Heart left ventricle (tissue), 16 donors: ENCODE measurements around the gene CFAP73. TPM values are rescaled to one million over a fixed set of nuclear protein-coding genes. Genes with fewer than 3 reads are reported as not detected.
A peak's percentile ranks its signal among the peaks of the same experiment; 100 is the strongest.

ENCODE experiments used
- ATAC-seq, 4 donors: fragments of 200-7000 bp; cut with Tn5 transposase; one replicate each; pipeline ENCODE4 v1.9.1; 2020 to 2022; ENCODE audit warnings: moderate library complexity in 4 of 4, mild to moderate bottlenecking in 3 of 4, moderate number of reproducible peaks in 1 of 4
- DNase-seq, 5 donors: peaks; one replicate each; pipeline ENCODE4 v3.0.0-alpha.2; 2020
- H3K27ac ChIP-seq, 12 donors: fragments of 200-600 bp; sonication (generic) in 4 of 12; one replicate each; pipeline versions ENCODE4 v1.5.0 to v1.8.0; 2016 to 2022; ENCODE audit warnings: mild to moderate bottlenecking in 2 of 12
- H3K27me3 ChIP-seq, 9 donors: fragments of 200-600 bp; sonication (generic) in 2 of 9; one replicate each; pipeline versions ENCODE4 v1.5.1 to v1.8.0; 2016 to 2022; ENCODE audit warnings: mild to moderate bottlenecking in 3 of 9
- H3K36me3 ChIP-seq, 9 donors: fragments of 200-600 bp; sonication (generic) in 2 of 9; one replicate each; pipeline versions ENCODE4 v1.5.0 to v1.8.0; 2018 to 2022; ENCODE audit warnings: mild to moderate bottlenecking in 2 of 9
- H3K4me1 ChIP-seq, 12 donors: fragments of 200-600 bp; sonication (generic) in 4 of 12; one replicate each; pipeline versions ENCODE4 v1.5.0 to v1.8.0; 2016 to 2022; ENCODE audit warnings: mild to moderate bottlenecking in 3 of 12
- H3K4me3 ChIP-seq, 12 donors: fragments of 200-600 bp; sonication (generic) in 4 of 12; one replicate each; pipeline versions ENCODE4 v1.5.0 to v1.8.0; 2017 to 2022; ENCODE audit warnings: mild to moderate bottlenecking in 9 of 12, moderate library complexity in 4 of 12
- H3K9me3 ChIP-seq, 12 donors: fragments of 200-600 bp; sonication (generic) in 4 of 12; one replicate each; pipeline versions ENCODE4 v1.5.0 to v1.8.0; 2016 to 2022; ENCODE audit warnings: mild to moderate bottlenecking in 1 of 12
- POLR2A ChIP-seq, 2 donors: fragments of 450-650 bp; IDR thresholded peaks; one replicate each; pipeline ENCODE4 v1.6.1; 2017; ENCODE audit warnings: antibody characterized with exemption in 2 of 2, mild to moderate bottlenecking in 2 of 2, moderate library complexity in 2 of 2
- WGBS, 4 donors: extraction: QIAGEN DNeasy Blood & Tissue Kit in 2 of 4; methylation state at CpG; one replicate each; pipeline versions ENCODE4 v1.1.5 to v1.1.7; 2013 to 2018; 5-methylcytosine and 5-hydroxymethylcytosine counted together
- intact Hi-C, 10 donors: fragments of 100-400 bp; cut with DNase I; formaldehyde crosslinking; loops; one replicate each; pipeline versions ENCODE4 v1.11.1 to v1.14.2; 2022
- polyA plus RNA-seq, 2 donors: library from polyadenylated mRNA; stranded (reverse); fragments of 200-250 nt; gene quantifications; one replicate each; pipeline ENCODE4 v1.2.3, GENCODE V29; 2013
- total RNA-seq, 9 donors: library from RNA; depleted of rRNA in 2 of 9; stranded (reverse); fragments of >200 nt in 2 of 9; fragmentation: NEBNext Ultra II Directional in 3 of 9; extraction: Animal tissue kit (Norgen Biotek cat#: 25700) in 3 of 9; gene quantifications; one replicate each; pipeline versions ENCODE4 v1.1.0 to v1.2.4, GENCODE V29; 2016 to 2023
- TF ChIP-seq, protein P1 (sequence below), 12 donors: fragments of 200-600 bp; sonication (generic) in 4 of 12; IDR thresholded peaks; one replicate each; pipeline versions ENCODE4 v1.5.0 to v1.8.0; 2018 to 2022; ENCODE audit warnings: antibody characterized with exemption in 12 of 12, mild to moderate bottlenecking in 5 of 12
- donor health status: ischemic (EF 13 %, LVEDD 7.1; RV severe dilation, severe dysfunction).
- donor health status: healthy with polysubstance abuse.
- donor health status: DM: no; HTN: yes; CAD: no.
- donor health status: DM: no; HTN: no; CAD: no.
- donor health status: ischemic (EF 25% LVEDD 6.9; RV normal size, moderate dysfunction).
- donor health status: ischemic (EF 25% LVEDD 5.7; RV mildly dilated, moderate dysfunction).
- donor health status: healthy.
- donor health status: DM: yes; HTN: yes; CAD: no.
- donor health status: ischemic (EF 35%, LVEDD 5.7; RV mildly dilated, moderate dysfunction).
- donor health status: nonischemic (EF 11% LVEDD 7.7; RV severe dilation, severe dysfunction).
- donor health status: DM: yes; HTN: yes; CAD: no.
- donor health status: PGD.
- donor health status: ischemic (EF 29% LVEDD 5.4; RV normal size, mild dysfunction).
- donor health status: nonischemic (EF 23%, LVEDD 6.1; RV moderate dilation, normal function).

The CFAP73 gene
- total and polyA plus RNA-seq, 11 donors, result 0.04 to 0.11 TPM; not detected in 9

DNA sequence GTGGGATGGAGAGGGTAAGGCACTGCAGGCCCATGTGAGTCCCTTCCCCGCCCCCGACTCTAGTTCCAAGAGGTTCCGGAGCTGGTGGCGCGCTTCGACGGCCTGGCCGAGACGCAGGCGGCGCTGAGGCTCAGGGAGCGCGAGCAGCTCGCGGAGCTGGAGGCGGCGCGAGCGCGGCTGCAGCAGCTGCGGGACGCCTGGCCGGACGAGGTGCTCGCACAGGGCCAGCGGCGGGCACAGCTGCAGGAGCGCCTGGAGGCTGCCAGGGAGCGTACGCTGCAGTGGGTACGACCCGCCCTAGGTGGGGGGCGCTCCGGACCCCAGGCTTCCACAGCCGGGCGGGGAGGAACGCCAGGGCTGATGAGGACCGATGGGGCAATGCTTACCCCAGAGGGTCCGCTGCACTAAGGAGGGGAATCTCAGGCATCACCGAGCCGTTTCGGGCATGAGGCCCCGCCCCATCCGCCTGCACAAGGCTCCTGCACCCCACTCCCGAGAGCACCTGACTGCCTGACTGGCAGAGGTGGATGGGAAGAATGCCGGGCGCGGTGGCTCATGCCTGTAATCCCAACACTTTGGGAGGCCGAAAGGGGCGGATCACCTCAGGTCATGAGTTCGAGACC lies 4.9 kb downstream of the CFAP73 start:
- H3K9me3 ChIP-seq, result no peaks in the 10 kb centered on the region
- 3 to 8% (median 5%) methylated on average over 15 to 51 of the region's 51 CpGs for WGBS, 4 donors
- H3K27ac ChIP-seq, result no peak overlapping the region
- H3K36me3 ChIP-seq, result peaks cover 0 to 26% (median 17%) of the 10 kb centered on the region in 9 donors
- H3K27me3 ChIP-seq, result peaks cover 6 to 63% (median 47%) of the 10 kb centered on the region in 9 donors
- intact Hi-C loops, result loop anchor here in 7 of 10 donors (5.0 kb wide), 2 partner anchors 107 to 162 kb away; no protein-coding TSS in a partner anchor
- no peak for ATAC-seq
- no peak for TF ChIP-seq POLR2A (IDR thresholded peaks at IDR 0.05)
- TF ChIP-seq, protein P1, sequence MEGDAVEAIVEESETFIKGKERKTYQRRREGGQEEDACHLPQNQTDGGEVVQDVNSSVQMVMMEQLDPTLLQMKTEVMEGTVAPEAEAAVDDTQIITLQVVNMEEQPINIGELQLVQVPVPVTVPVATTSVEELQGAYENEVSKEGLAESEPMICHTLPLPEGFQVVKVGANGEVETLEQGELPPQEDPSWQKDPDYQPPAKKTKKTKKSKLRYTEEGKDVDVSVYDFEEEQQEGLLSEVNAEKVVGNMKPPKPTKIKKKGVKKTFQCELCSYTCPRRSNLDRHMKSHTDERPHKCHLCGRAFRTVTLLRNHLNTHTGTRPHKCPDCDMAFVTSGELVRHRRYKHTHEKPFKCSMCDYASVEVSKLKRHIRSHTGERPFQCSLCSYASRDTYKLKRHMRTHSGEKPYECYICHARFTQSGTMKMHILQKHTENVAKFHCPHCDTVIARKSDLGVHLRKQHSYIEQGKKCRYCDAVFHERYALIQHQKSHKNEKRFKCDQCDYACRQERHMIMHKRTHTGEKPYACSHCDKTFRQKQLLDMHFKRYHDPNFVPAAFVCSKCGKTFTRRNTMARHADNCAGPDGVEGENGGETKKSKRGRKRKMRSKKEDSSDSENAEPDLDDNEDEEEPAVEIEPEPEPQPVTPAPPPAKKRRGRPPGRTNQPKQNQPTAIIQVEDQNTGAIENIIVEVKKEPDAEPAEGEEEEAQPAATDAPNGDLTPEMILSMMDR (IDR thresholded peaks at IDR 0.05), result no peak
- peaks cover 0 to 29% (median 12%) of the 10 kb centered on the region in 12 donors for H3K4me1 ChIP-seq
- H3K4me3 ChIP-seq, result peak overlapping the region in 3 of 12 donors; percentile 19 to 22 (median 20)
- peak in 1 of 5 donors; percentile 60 for DNase-seq

DNA sequence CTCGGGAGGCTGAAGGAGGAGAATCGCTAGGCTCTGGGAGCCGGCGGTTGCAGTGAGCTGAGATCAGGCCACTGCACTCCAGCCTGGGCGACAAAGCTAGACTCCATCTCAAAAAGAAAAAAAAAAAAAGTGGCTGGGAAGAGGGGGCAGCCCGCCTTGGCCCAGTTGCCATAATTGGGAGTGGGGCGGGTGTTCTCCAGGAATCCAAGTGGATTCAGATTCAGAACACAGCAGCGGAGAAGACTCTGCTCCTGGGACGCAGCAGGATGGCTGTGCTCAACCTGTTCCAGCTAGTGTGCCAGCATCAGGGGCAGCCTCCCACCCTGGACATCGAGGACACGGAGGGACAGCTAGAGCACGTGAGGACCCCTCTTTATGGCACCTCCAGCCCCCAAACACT lies 5.5 kb downstream of the CFAP73 start:
- no peak for TF ChIP-seq POLR2A (IDR thresholded peaks at IDR 0.05)
- TF ChIP-seq, protein P1 (IDR thresholded peaks at IDR 0.05), result no peak
- H3K36me3 ChIP-seq, result peaks cover 0 to 32% (median 23%) of the 10 kb centered on the region in 9 donors
- H3K4me3 ChIP-seq, result no peak overlapping the region
- no peak overlapping the region for H3K27ac ChIP-seq
- 58 to 74% (median 67%) methylated on average over 12 of the region's 12 CpGs for WGBS, 4 donors
- intact Hi-C loops, result loop anchor here in 1 of 10 donors (5.0 kb wide), 1 partner anchor 108 kb away; no protein-coding TSS in a partner anchor
- H3K4me1 ChIP-seq, result peaks cover 0 to 23% (median 9%) of the 10 kb centered on the region in 12 donors
- ATAC-seq (no peak), DNase-seq (no peak)
- peaks cover 6 to 60% (median 47%) of the 10 kb centered on the region in 9 donors for H3K27me3 ChIP-seq
- no peaks in the 10 kb centered on the region for H3K9me3 ChIP-seq

DNA sequence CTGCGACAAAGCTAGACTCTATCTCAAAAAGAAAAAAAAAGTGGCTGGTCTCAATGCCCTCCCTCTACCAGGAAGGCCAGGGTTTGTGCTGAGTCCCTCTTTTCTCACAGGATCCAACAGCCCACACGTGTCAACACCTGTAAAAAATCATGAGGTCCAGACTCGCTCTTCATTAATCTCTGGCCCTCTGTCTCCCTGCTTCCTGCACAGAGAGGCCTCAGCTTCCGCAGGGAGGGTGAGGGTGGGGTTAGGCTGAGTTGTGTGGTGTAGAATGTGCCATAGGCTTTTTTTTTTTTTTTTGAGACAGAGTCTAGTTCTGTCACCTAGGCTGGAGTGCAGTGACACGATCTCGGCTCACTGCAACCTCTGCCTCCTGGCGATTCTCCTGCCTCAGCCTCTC lies 6.1 kb downstream of the CFAP73 start:
- intact Hi-C loops, result loop anchor here in 1 of 10 donors (5.0 kb wide), 1 partner anchor 108 kb away; no protein-coding TSS in a partner anchor
- H3K4me1 ChIP-seq, result peaks cover 0 to 23% (median 9%) of the 10 kb centered on the region in 12 donors
- H3K27me3 ChIP-seq, result peaks cover 6 to 55% (median 46%) of the 10 kb centered on the region in 9 donors
- 49 to 71% (median 55%) methylated on average over 7 of the region's 7 CpGs for WGBS, 4 donors
- DNase-seq, result no peak
- H3K27ac ChIP-seq, result no peak overlapping the region
- H3K36me3 ChIP-seq, result peaks cover 0 to 38% (median 29%) of the 10 kb centered on the region in 9 donors
- no peaks in the 10 kb centered on the region for H3K9me3 ChIP-seq
- H3K4me3 ChIP-seq, result no peak overlapping the region
- TF ChIP-seq, protein P1 (IDR thresholded peaks at IDR 0.05), result no peak
- no peak for ATAC-seq

DNA sequence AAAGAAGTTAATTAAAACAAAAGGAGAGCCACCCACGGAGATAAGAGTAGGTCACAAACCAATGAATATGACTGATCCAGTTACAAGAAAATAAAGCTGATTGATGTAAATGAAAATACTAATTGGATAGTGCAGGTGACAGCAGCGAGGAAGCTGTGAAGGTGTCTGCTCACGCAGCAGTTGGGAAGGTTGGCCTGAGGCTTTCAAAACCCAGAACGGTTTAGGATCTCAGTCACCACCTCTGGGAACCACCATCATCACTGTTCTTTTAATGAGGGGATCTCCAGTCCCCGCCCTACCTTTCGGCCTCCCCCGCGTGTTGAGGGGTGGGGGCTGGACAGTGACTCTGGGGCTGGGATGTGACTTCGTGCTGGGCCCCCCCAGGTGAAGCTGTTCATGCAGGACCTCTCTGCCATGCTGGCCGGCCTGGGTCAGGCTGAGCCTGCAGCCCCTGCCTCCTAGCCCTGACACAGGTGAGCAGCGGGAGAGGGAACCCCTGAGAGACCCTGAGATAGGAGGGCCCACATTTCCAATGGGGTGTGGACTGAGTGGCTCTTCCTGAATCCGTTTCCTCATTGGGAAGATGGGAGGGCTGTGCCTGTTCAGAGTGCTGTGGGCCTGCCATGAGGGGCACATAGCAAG lies 7.8 kb downstream of the CFAP73 start:
- ATAC-seq, result no peak
- TF ChIP-seq, protein P1 (IDR thresholded peaks at IDR 0.05), result no peak
- no peak for TF ChIP-seq POLR2A (IDR thresholded peaks at IDR 0.05)

More for the DNA sequence above, 7.8 kb downstream of the CFAP73 start:
- peaks cover 0 to 51% (median 43%) of the 10 kb centered on the region in 9 donors for H3K36me3 ChIP-seq
- H3K9me3 ChIP-seq, result no peaks in the 10 kb centered on the region
- H3K27me3 ChIP-seq, result peaks cover 0 to 38% (median 31%) of the 10 kb centered on the region in 9 donors
- WGBS, 4 donors, result 87 to 92% (median 88%) methylated on average over 10 to 12 of the region's 12 CpGs
- H3K27ac ChIP-seq, result no peak overlapping the region
- intact Hi-C loops, result loop anchor here in 1 of 10 donors (5.0 kb wide), 1 partner anchor 110 kb away; no protein-coding TSS in a partner anchor
- H3K4me1 ChIP-seq, result peaks cover 0 to 27% (median 9%) of the 10 kb centered on the region in 12 donors
- peak in 1 of 5 donors; percentile 42 for DNase-seq
- H3K4me3 ChIP-seq, result no peak overlapping the region
